DMS114 treated with DMSO at 0.1 percent for 48 hours (cell line): ENCODE data around the gene PITX2.
A peak's percentile ranks its signal among the peaks of the same experiment; 100 is the strongest.
"Not testable (repeated sequence)": the region's sequence is repeated elsewhere in the genome, so short reads cannot be mapped to it uniquely, and the experiment has no call there.

Experiments used
- DNase-seq: peaks from one replicate; lab custom pipeline; 2025; ENCODE audit not compliant: unreplicated experiment; lab: John Stamatoyannopoulos, UW

PITX2 gene

GRCh38 chr4:110612631-110613269, 10.1 kb downstream of the PITX2 start:
- DNase-seq, result no peak

- DNase-seq, result no peak
These were observed 10.9 kb downstream of the PITX2 start for GRCh38 chr4:110611968-110612447.

- DNase-seq, result no peak
These were observed 11.7 kb downstream of the PITX2 start for GRCh38 chr4:110610940-110611831.

GRCh38 chr4:110610620-110610939, 12.3 kb downstream of the PITX2 start:
- DNase-seq, result no peak

- DNase-seq, result no peak
These were observed 13.7 kb downstream of the PITX2 start for GRCh38 chr4:110609044-110609750.

GRCh38 chr4:110605077-110605476, 17.8 kb downstream of the PITX2 start:
- no peak for DNase-seq

- no peak for DNase-seq
These were observed 20.8 kb downstream of the PITX2 start for GRCh38 chr4:110602061-110602460.

GRCh38 chr4:110597582-110597981, 25.3 kb downstream of the PITX2 start:
- DNase-seq, result no peak

GRCh38 chr4:110596431-110596830, 26.4 kb downstream of the PITX2 start:
- DNase-seq, result no peak

GRCh38 chr4:110595583-110595982, 27.3 kb downstream of the PITX2 start:
- DNase-seq, result no peak

GRCh38 chr4:110589297-110589696, 33.6 kb downstream of the PITX2 start:
- peak; percentile 1 for DNase-seq

GRCh38 chr4:110587666-110588285, 35.1 kb downstream of the PITX2 start:
- DNase-seq, result no peak

GRCh38 chr4:110586131-110586850, 36.6 kb downstream of the PITX2 start:
- DNase-seq, result peak; percentile 40

- not testable (repeated sequence) for DNase-seq
These were observed 46.2 kb downstream of the PITX2 start for GRCh38 chr4:110576696-110577095.
